ENCODE measurements around the gene SLC9A3.

The SLC9A3 gene

GRCh38 chr5:448061-448765 lies 76.0 kb downstream of the SLC9A3 start:
- TF ChIP-seq CTCF (IDR thresholded peaks at IDR 0.05; ENCODE audit: poor library complexity, severe bottlenecking) = no peak
- no peak for DNase-seq (ENCODE audit: low spot score)
- H3K4me1 ChIP-seq (ENCODE audit: insufficient read depth, poor library complexity, severe bottlenecking) = peaks cover 4% of the 10 kb centered on the region
- no peak for ATAC-seq (ENCODE audit: low read depth)
- peaks cover 70% of the 10 kb centered on the region for H3K36me3 ChIP-seq (ENCODE audit: low read depth)
- no peak overlapping the region for H3K4me3 ChIP-seq (ENCODE audit: severe bottlenecking)
- H3K27ac ChIP-seq (ENCODE audit: poor library complexity, severe bottlenecking) = no peak overlapping the region
- H3K27me3 ChIP-seq (ENCODE audit: insufficient read depth, poor library complexity, severe bottlenecking) = no peaks in the 10 kb centered on the region
- H3K9me3 ChIP-seq (ENCODE audit: severe bottlenecking) = peaks cover 6% of the 10 kb centered on the region

- no peak for TF ChIP-seq CTCF (IDR thresholded peaks at IDR 0.05; ENCODE audit: poor library complexity, severe bottlenecking)
- Histone ChIP-seq H3K4me1 (ENCODE audit: insufficient read depth, poor library complexity, severe bottlenecking) (peaks cover 4% of the 10 kb centered on the region), H3K27ac (ENCODE audit: poor library complexity, severe bottlenecking) (no peak overlapping the region), H3K27me3 (ENCODE audit: insufficient read depth, poor library complexity, severe bottlenecking) (no peaks in the 10 kb centered on the region), H3K4me3 (ENCODE audit: severe bottlenecking) (no peak overlapping the region), H3K9me3 (ENCODE audit: severe bottlenecking) (peaks cover 6% of the 10 kb centered on the region), H3K36me3 (ENCODE audit: low read depth) (peaks cover 63% of the 10 kb centered on the region)
- ATAC-seq (ENCODE audit: low read depth) (no peak), DNase-seq (ENCODE audit: low spot score) (no peak)
Measured at GRCh38 chr5:447501-447900, 76.7 kb downstream of the SLC9A3 start.

- Histone ChIP-seq H3K27ac (ENCODE audit: poor library complexity, severe bottlenecking) (no peak overlapping the region), H3K27me3 (ENCODE audit: insufficient read depth, poor library complexity, severe bottlenecking) (no peaks in the 10 kb centered on the region), H3K4me3 (ENCODE audit: severe bottlenecking) (no peak overlapping the region), H3K9me3 (ENCODE audit: severe bottlenecking) (peaks cover 3% of the 10 kb centered on the region), H3K36me3 (ENCODE audit: low read depth) (peaks cover 57% of the 10 kb centered on the region), H3K4me1 (ENCODE audit: insufficient read depth, poor library complexity, severe bottlenecking) (peaks cover 8% of the 10 kb centered on the region)
- no peak for DNase-seq (ENCODE audit: low spot score)
- peak; percentile 85 for TF ChIP-seq CTCF (IDR thresholded peaks at IDR 0.05; ENCODE audit: poor library complexity, severe bottlenecking)
- ATAC-seq (ENCODE audit: low read depth) = no peak
Measured at GRCh38 chr5:446883-447263, 77.4 kb downstream of the SLC9A3 start.

- ATAC-seq (ENCODE audit: low read depth) = no peak
- no peak for DNase-seq (ENCODE audit: low spot score)
- Histone ChIP-seq H3K36me3 (ENCODE audit: low read depth) (peaks cover 51% of the 10 kb centered on the region), H3K27ac (ENCODE audit: poor library complexity, severe bottlenecking) (no peak overlapping the region), H3K27me3 (ENCODE audit: insufficient read depth, poor library complexity, severe bottlenecking) (no peaks in the 10 kb centered on the region), H3K4me1 (ENCODE audit: insufficient read depth, poor library complexity, severe bottlenecking) (peaks cover 8% of the 10 kb centered on the region), H3K4me3 (ENCODE audit: severe bottlenecking) (no peak overlapping the region), H3K9me3 (ENCODE audit: severe bottlenecking) (no peaks in the 10 kb centered on the region)
- TF ChIP-seq CTCF (IDR thresholded peaks at IDR 0.05; ENCODE audit: poor library complexity, severe bottlenecking) = no peak
Measured at GRCh38 chr5:446066-446882, 78.0 kb downstream of the SLC9A3 start.

- Histone ChIP-seq H3K4me1 (ENCODE audit: insufficient read depth, poor library complexity, severe bottlenecking) (peaks cover 8% of the 10 kb centered on the region), H3K4me3 (ENCODE audit: severe bottlenecking) (no peak overlapping the region), H3K27ac (ENCODE audit: poor library complexity, severe bottlenecking) (no peak overlapping the region), H3K9me3 (ENCODE audit: severe bottlenecking) (no peaks in the 10 kb centered on the region), H3K36me3 (ENCODE audit: low read depth) (peaks cover 44% of the 10 kb centered on the region), H3K27me3 (ENCODE audit: insufficient read depth, poor library complexity, severe bottlenecking) (no peaks in the 10 kb centered on the region)
- no peak for ATAC-seq (ENCODE audit: low read depth)
- no peak for DNase-seq (ENCODE audit: low spot score)
- TF ChIP-seq CTCF (IDR thresholded peaks at IDR 0.05; ENCODE audit: poor library complexity, severe bottlenecking) = no peak
Measured at GRCh38 chr5:445591-445990, 78.7 kb downstream of the SLC9A3 start.
